GM18951 (cell line): Measurements from ENCODE around the gene SPO11.

ENCODE experiments used
- POLR2A ChIP-seq: IDR thresholded peaks from 4 replicates; pipeline ENCODE4 v1.6.1; 2011; ENCODE audit warnings: mild to moderate bottlenecking; ENCODE audit not compliant: insufficient read length, insufficient read depth; ENCODE audit errors: extremely low read depth
- in situ Hi-C: fragments of 300-500 bp; cut with MboI; formaldehyde crosslinking; loops from one replicate; pipeline ENCODE4 v1.12.0; 2022; ENCODE audit warnings: low sequenced_read_pairs, mixed read lengths, inconsistent platforms; ENCODE audit not compliant: unreplicated experiment

SPO11 gene

GRCh38 chr20:57378646-57379262, 49.2 kb downstream of the SPO11 start:
- in situ Hi-C loops: loop anchor here (25.0 kb wide), 1 partner anchor 834 kb away; no protein-coding TSS in a partner anchor

DNA sequence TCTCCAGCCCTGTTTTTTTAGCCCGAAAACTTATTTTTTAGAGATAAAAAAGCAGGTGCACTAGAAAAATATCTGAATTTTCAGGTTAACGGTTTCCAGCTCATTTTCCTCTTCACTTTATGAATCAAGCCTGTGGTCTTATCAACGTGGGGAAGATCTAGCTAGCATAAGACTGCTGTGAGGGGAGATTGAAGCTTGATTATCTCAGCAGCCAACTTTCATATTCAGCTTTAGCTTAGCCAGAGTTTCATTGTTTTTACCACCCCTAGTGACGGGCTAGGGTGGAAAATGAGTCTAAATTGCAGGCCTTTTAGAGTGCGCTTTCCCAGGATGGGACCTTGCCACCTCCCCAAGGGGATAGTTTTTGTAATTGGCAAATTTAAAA, 49.7 kb downstream of the SPO11 start:
- no peak for TF ChIP-seq POLR2A
- in situ Hi-C loops: loop anchor here (25.0 kb wide), 1 partner anchor 833 kb away; no protein-coding TSS in a partner anchor

More at GRCh38 chr20:57378646-57379262, 49.2 kb downstream of the SPO11 start:
- TF ChIP-seq POLR2A: no peak

DNA sequence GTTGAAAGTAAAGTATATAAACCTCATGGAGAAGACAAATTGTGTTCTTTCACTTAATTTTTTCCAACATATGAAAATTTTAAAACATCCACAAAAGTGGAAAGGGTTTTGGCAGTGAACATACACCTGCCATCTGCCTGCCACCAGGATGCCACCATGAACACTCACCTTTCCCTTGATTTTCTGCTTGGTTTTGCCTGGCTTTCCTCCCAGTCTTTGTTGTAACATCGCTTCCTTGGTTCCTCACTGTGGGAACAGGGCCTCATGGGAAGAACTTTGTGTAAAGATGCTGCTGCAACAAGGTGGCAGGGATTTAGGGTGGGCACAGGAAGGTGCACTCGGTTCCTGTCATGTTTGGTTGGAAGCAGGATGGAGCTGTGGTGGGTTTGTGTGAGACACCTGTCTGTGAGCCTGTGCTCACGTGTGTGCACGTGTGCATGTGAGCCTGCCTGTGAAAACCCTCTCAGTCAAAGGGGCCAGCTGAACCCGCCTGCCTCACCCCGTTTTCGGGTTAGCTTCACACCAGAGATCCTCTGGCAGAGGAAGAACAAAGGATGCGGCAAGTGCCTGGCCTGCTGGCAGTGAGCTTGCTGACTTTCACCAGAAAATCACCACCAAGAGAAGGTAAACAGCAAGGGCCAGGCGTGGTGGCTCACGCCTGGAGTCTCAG, 50.6 kb downstream of the SPO11 start:
- in situ Hi-C loops: loop anchor here (10.0 to 25.0 kb wide), 2 partner anchors 215 to 832 kb away; no protein-coding TSS in a partner anchor
- no peak for TF ChIP-seq POLR2A

GRCh38 chr20:57381596-57382503, 52.2 kb downstream of the SPO11 start:
- no peak for TF ChIP-seq POLR2A
- in situ Hi-C loops: loop anchor here (10.0 to 25.0 kb wide), 2 partner anchors 213 to 830 kb away; no protein-coding TSS in a partner anchor

- in situ Hi-C loops: loop anchor here (10.0 to 25.0 kb wide), 2 partner anchors 212 to 830 kb away; no protein-coding TSS in a partner anchor
- no peak for TF ChIP-seq POLR2A
Observed at GRCh38 chr20:57382516-57382915, 52.9 kb downstream of the SPO11 start.

- no peak for TF ChIP-seq POLR2A
- in situ Hi-C loops: loop anchor here (10.0 to 25.0 kb wide), 2 partner anchors 211 to 829 kb away; no protein-coding TSS in a partner anchor
Observed at GRCh38 chr20:57383447-57384347, 54.1 kb downstream of the SPO11 start.

- in situ Hi-C loops: loop anchor here (10.0 to 25.0 kb wide), 2 partner anchors 210 to 828 kb away; no protein-coding TSS in a partner anchor
Observed at GRCh38 chr20:57384486-57384885, 54.9 kb downstream of the SPO11 start.

GRCh38 chr20:57384953-57385761, 55.6 kb downstream of the SPO11 start:
- in situ Hi-C loops: loop anchor here (10.0 to 25.0 kb wide), 2 partner anchors 210 to 827 kb away; no protein-coding TSS in a partner anchor
- no peak for TF ChIP-seq POLR2A

More at GRCh38 chr20:57384486-57384885, 54.9 kb downstream of the SPO11 start:
- TF ChIP-seq POLR2A: no peak

GRCh38 chr20:57385940-57386339, 56.3 kb downstream of the SPO11 start:
- in situ Hi-C loops: loop anchor here (10.0 to 25.0 kb wide), 2 partner anchors 209 to 826 kb away; no protein-coding TSS in a partner anchor
- TF ChIP-seq POLR2A: no peak

GRCh38 chr20:57386762-57387161, 57.2 kb downstream of the SPO11 start:
- no peak for TF ChIP-seq POLR2A
- in situ Hi-C loops: loop anchor here (10.0 to 25.0 kb wide), 2 partner anchors 208 to 826 kb away; no protein-coding TSS in a partner anchor

- in situ Hi-C loops: loop anchor here (10.0 to 25.0 kb wide), 2 partner anchors 207 to 825 kb away; no protein-coding TSS in a partner anchor
- TF ChIP-seq POLR2A: no peak
Observed at GRCh38 chr20:57387463-57387862, 57.9 kb downstream of the SPO11 start.
